Liver (tissue), 9 donors: ENCODE data around the gene ZNF484. TPM values are rescaled to one million over a fixed set of nuclear protein-coding genes. Genes with fewer than 3 reads are reported as not detected.
"Not testable (repeated sequence)": the region's sequence is repeated elsewhere in the genome, so short reads cannot be mapped to it uniquely, and the experiment has no call there.

Experiments used
- DNase-seq: peaks from one replicate; pipeline ENCODE4 v3.0.0-alpha.2; 2017; ENCODE audit warnings: low spot score
- H3K27ac ChIP-seq, 2 donors: one replicate each; pipeline ENCODE4 v1.7.0; 2013; ENCODE audit warnings: inconsistent platforms in 2 of 2, low read length in 2 of 2, control low read depth in 1 of 2, low read depth in 1 of 2, mild to moderate bottlenecking in 1 of 2
- H3K27me3 ChIP-seq, 4 donors: one replicate each; pipeline versions ENCODE4 v1.6.1 to v1.7.0; 2013; ENCODE audit warnings: low read length in 3 of 4, inconsistent platforms in 1 of 4, mild to moderate bottlenecking in 1 of 4, moderate library complexity in 1 of 4; ENCODE audit not compliant: control insufficient read depth in 4 of 4, insufficient read depth in 4 of 4
- H3K36me3 ChIP-seq, 4 donors: one replicate each; pipeline versions ENCODE4 v1.6.1 to v1.7.0; 2013; ENCODE audit warnings: low read length in 3 of 4, mild to moderate bottlenecking in 3 of 4, low read depth in 1 of 4, moderate library complexity in 1 of 4; ENCODE audit not compliant: control insufficient read depth in 4 of 4, insufficient read depth in 3 of 4
- H3K4me1 ChIP-seq, 4 donors: one replicate each; pipeline versions ENCODE4 v1.6.1 to v1.7.0; 2013; ENCODE audit warnings: low read length in 3 of 4, mild to moderate bottlenecking in 3 of 4, moderate library complexity in 1 of 4; ENCODE audit not compliant: control insufficient read depth in 4 of 4, insufficient read depth in 4 of 4
- H3K4me3 ChIP-seq, 3 donors: one replicate each; pipeline versions ENCODE4 v1.6.1 to v1.7.0; 2013; ENCODE audit warnings: low read length in 3 of 3, control low read depth in 1 of 3, low read depth in 1 of 3, mild to moderate bottlenecking in 1 of 3
- H3K9ac ChIP-seq, 2 donors: one replicate each; pipeline ENCODE4 v1.7.0; 2013; ENCODE audit warnings: low read length in 2 of 2, mild to moderate bottlenecking in 2 of 2, moderate library complexity in 2 of 2, control low read depth in 1 of 2, low read depth in 1 of 2
- H3K9me3 ChIP-seq, 4 donors: one replicate each; pipeline versions ENCODE4 v1.6.1 to v1.7.0; 2013; ENCODE audit warnings: low read length in 3 of 4; ENCODE audit not compliant: control insufficient read depth in 4 of 4
- EGR1 ChIP-seq, 2 donors: IDR thresholded peaks; 2 replicates each; pipeline ENCODE4 v1.6.1; 2016 to 2018; ENCODE audit warnings: antibody characterized with exemption in 2 of 2, low read depth in 2 of 2
- FOXA2 ChIP-seq: IDR thresholded peaks from 2 replicates; pipeline ENCODE4 v1.6.1; 2016; ENCODE audit warnings: antibody characterized with exemption
- HNF4A ChIP-seq, 2 donors: conservative IDR thresholded peaks; 2 replicates each; pipeline ENCODE4 v1.6.1; 2016; ENCODE audit warnings: antibody characterized with exemption in 2 of 2, mild to moderate bottlenecking in 2 of 2
- HNF4G ChIP-seq: IDR thresholded peaks from 2 replicates; pipeline ENCODE4 v1.6.1; 2016; ENCODE audit warnings: antibody characterized with exemption
- JUND ChIP-seq, 2 donors: IDR thresholded peaks; 2 replicates each; pipeline ENCODE4 v1.6.1; 2016; ENCODE audit warnings: antibody characterized with exemption in 2 of 2
- RAD21 ChIP-seq, 2 donors: IDR thresholded peaks; 2 replicates each; pipeline ENCODE4 v1.6.1; 2016; ENCODE audit warnings: antibody characterized with exemption in 2 of 2, mild to moderate bottlenecking in 2 of 2
- RXRA ChIP-seq, 2 donors: IDR thresholded peaks; 2 replicates each; pipeline ENCODE4 v1.6.1; 2017 to 2018; ENCODE audit warnings: antibody characterized with exemption in 2 of 2, mild to moderate bottlenecking in 1 of 2
- SP1 ChIP-seq: IDR thresholded peaks from 2 replicates; pipeline ENCODE4 v1.6.1; 2018; ENCODE audit warnings: antibody characterized with exemption, mild to moderate bottlenecking
- TAF1 ChIP-seq: conservative IDR thresholded peaks from 2 replicates; pipeline ENCODE4 v1.6.1; 2016; ENCODE audit warnings: antibody characterized with exemption, mild to moderate bottlenecking
- YY1 ChIP-seq: IDR thresholded peaks from 2 replicates; pipeline ENCODE4 v1.6.1; 2016; ENCODE audit warnings: antibody characterized with exemption, mild to moderate bottlenecking
- WGBS: extraction: QIAGEN DNeasy Blood & Tissue Kit; methylation state at CpG from one replicate; pipeline ENCODE4 v1.1.7; 2013; 5-methylcytosine and 5-hydroxymethylcytosine counted together
- polyA plus RNA-seq, 2 donors: library from polyadenylated mRNA; stranded (reverse) in 1 of 2; unstranded in 1 of 2; fragments of 200-250 nt in 1 of 2; fragments of >200 nt in 1 of 2; fragmentation: Nextera tagmentation in 1 of 2; extraction: Ambion mirVana in 1 of 2; gene quantifications; one replicate each; pipeline versions ENCODE4 v1.2.1 to v1.2.3, GENCODE V29; 2013 to 2015
- total RNA-seq, 2 donors: library from RNA; depleted of rRNA; stranded (reverse); fragments of >200 nt; gene quantifications; one replicate each; pipeline ENCODE4 v1.2.3, GENCODE V29; 2014
- TF ChIP-seq, protein P1 (sequence below): fragments of 150-350 bp; IDR thresholded peaks from 2 replicates; pipeline ENCODE4 v1.5.1; 2017; ENCODE audit warnings: improper control_type of control experiment, low read depth, low read length; ENCODE audit not compliant: missing input control
- TF ChIP-seq, protein P2 (sequence below): IDR thresholded peaks from 2 replicates; pipeline ENCODE4 v1.6.1; 2016; ENCODE audit warnings: antibody characterized with exemption
- TF ChIP-seq, protein P3 (sequence below): IDR thresholded peaks from 2 replicates; pipeline ENCODE4 v1.6.1; 2016; ENCODE audit warnings: antibody characterized with exemption
- donor health status: healthy.
- donor health status: healthy.
- donor health status: healthy.
- donor health status: healthy.
- donor health status: healthy.

The ZNF484 gene
- total and polyA plus RNA-seq, 4 donors: 0.83 to 7.2 (median 3.7) TPM

DNA sequence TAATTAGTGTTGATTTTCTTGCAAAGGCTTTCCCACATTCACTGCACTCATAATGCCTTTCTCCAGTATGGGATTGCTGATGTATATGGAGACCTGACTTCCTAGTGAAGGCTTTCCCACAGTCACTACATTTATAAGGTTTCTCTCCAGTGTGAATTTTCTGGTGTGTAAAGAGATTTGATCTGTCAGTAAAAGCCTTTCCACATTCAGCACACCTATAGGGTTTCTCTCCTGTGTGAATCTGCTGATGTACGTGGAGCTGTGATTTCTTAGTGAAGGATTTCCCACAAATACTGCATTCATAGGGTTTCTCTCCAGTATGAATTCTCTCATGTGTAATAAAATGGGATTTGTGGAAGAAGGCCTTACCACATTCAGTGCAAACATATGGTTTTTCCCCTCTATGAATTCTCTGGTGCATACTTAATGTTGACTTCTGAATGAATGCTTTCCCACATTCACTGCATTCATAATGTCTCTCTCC, 31.1 kb downstream of the ZNF484 start:
- peak overlapping the region in 2 of 3 donors; percentile 49 to 60 for H3K4me3 ChIP-seq
- H3K9ac ChIP-seq: no peak overlapping the region
- H3K27me3 ChIP-seq: no peaks in the 10 kb centered on the region
- no peaks in the 10 kb centered on the region for H3K4me1 ChIP-seq
- no peak for TF ChIP-seq EGR1 (IDR thresholded peaks at IDR 0.05; ENCODE audit: low read depth in 2 of 2)
- no peak for DNase-seq
- peaks cover 30 to 73% (median 41%) of the 10 kb centered on the region in 4 donors for H3K9me3 ChIP-seq
- peaks cover 5 to 40% (median 39%) of the 10 kb centered on the region in 4 donors for H3K36me3 ChIP-seq
- H3K27ac ChIP-seq: no peak overlapping the region
- 99% methylated on average over 1 of the region's 1 CpG for WGBS

DNA sequence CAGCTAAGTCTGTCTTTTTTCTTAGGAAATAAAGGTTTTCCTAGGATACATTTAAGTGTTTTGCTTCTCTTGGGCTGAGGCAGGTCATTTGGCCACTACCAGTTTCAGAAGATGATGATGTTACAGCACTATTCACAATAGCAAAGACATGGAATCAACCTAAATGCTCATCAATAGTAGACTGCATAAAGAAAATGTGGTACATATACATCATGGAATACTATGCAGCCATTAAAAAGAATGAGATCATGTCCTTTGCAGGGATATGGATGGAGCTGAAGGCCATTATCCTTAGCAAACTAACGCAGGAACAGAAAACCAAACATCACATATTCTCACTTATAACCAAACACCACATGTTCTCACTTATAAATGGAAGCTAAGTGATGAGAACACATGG, 39.4 kb downstream of the ZNF484 start:
- H3K36me3 ChIP-seq, H3K4me1 ChIP-seq, H3K27me3 ChIP-seq, H3K27ac ChIP-seq, H3K9ac ChIP-seq, DNase-seq: not testable (repeated sequence)
- WGBS: 85% methylated on average over 1 of the region's 1 CpG
- peaks cover 22 to 50% (median 27%) of the 10 kb centered on the region in 4 donors for H3K9me3 ChIP-seq
- peak overlapping the region in 1 of 3 donors; percentile 20 for H3K4me3 ChIP-seq

DNA sequence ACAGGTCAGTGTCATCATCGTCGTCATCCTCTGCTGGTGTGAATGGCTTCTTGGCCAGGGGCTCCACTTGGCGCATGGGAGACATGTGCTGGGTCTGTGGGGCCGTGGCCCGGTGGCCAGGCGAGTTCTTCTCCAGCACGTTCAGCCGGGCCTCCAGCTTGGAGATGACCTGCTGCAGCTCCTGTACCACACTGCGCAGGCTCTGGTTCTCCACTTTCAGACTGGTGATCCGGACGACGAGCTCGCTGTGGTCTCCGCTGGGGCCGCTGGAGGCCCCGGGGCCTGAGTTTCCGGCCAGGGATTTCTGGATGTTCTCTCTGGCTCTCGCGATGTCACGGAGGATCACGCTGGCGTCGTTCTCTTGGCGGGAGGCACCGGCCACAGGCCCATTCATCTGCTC, 40.6 kb downstream of the ZNF484 start:
- peaks cover 20 to 46% (median 25%) of the 10 kb centered on the region in 4 donors for H3K9me3 ChIP-seq
- H3K4me1 ChIP-seq: no peaks in the 10 kb centered on the region
- peak overlapping the region in 2 of 3 donors; percentile 16 to 64 for H3K4me3 ChIP-seq
- TF ChIP-seq, protein P1, sequence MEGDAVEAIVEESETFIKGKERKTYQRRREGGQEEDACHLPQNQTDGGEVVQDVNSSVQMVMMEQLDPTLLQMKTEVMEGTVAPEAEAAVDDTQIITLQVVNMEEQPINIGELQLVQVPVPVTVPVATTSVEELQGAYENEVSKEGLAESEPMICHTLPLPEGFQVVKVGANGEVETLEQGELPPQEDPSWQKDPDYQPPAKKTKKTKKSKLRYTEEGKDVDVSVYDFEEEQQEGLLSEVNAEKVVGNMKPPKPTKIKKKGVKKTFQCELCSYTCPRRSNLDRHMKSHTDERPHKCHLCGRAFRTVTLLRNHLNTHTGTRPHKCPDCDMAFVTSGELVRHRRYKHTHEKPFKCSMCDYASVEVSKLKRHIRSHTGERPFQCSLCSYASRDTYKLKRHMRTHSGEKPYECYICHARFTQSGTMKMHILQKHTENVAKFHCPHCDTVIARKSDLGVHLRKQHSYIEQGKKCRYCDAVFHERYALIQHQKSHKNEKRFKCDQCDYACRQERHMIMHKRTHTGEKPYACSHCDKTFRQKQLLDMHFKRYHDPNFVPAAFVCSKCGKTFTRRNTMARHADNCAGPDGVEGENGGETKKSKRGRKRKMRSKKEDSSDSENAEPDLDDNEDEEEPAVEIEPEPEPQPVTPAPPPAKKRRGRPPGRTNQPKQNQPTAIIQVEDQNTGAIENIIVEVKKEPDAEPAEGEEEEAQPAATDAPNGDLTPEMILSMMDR: no peak
- no peak for TF ChIP-seq EGR1 (IDR thresholded peaks at IDR 0.05; ENCODE audit: low read depth in 2 of 2)
- no peak for TF ChIP-seq YY1
- TF ChIP-seq, protein P2, sequence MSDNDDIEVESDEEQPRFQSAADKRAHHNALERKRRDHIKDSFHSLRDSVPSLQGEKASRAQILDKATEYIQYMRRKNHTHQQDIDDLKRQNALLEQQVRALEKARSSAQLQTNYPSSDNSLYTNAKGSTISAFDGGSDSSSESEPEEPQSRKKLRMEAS: no peak
- TF ChIP-seq RXRA (IDR thresholded peaks at IDR 0.05): no peak
- no peak for TF ChIP-seq RAD21 (IDR thresholded peaks at IDR 0.05)
- no peak for TF ChIP-seq JUND (IDR thresholded peaks at IDR 0.05)
- TF ChIP-seq TAF1: no peak
- no peak for TF ChIP-seq HNF4A (conservative IDR thresholded peaks at IDR 0.05)
- DNase-seq: no peak
- WGBS: 97% methylated on average over 25 of the region's 25 CpGs
- no peaks in the 10 kb centered on the region for H3K27me3 ChIP-seq
- no peak overlapping the region for H3K27ac ChIP-seq
- no peaks in the 10 kb centered on the region for H3K36me3 ChIP-seq
- H3K9ac ChIP-seq: no peak overlapping the region

DNA sequence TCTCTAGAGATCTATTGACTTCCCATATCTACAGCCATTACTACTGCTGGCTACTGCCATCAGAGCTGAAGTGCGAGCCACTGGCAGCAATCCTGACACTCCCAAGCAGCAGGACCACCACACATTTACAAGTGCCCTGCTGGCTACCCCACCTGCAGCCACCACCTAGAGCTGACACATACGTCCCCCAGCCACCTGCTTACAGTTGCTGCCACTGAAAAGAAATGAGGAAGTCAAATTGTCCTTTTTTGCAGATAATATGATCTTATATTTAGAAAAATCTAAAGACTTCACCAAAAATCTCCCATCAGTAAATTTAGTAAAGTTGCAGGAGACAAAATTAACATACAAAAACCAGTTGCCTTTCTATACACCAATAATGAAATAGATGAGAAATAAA, 48.4 kb downstream of the ZNF484 start:
- Histone ChIP-seq H3K27ac (no peak overlapping the region), H3K9me3 (peaks cover 2 to 6% (median 5%) of the 10 kb centered on the region in 4 donors), H3K4me3 (no peak overlapping the region), H3K27me3 (no peaks in the 10 kb centered on the region), H3K36me3 (no peaks in the 10 kb centered on the region), H3K9ac (no peak overlapping the region), H3K4me1 (no peaks in the 10 kb centered on the region)
- WGBS: 85% methylated on average over 2 of the region's 2 CpGs
- DNase-seq: no peak
- TF ChIP-seq, protein P2: no peak
- TF ChIP-seq, protein P1: no peak
- TF ChIP-seq RAD21 (IDR thresholded peaks at IDR 0.05) (no peak), HNF4G (no peak), SP1 (no peak), RXRA (IDR thresholded peaks at IDR 0.05) (no peak), FOXA2 (no peak), EGR1 (IDR thresholded peaks at IDR 0.05; ENCODE audit: low read depth in 2 of 2) (no peak), JUND (IDR thresholded peaks at IDR 0.05) (no peak), YY1 (no peak)
- TF ChIP-seq, protein P3, sequence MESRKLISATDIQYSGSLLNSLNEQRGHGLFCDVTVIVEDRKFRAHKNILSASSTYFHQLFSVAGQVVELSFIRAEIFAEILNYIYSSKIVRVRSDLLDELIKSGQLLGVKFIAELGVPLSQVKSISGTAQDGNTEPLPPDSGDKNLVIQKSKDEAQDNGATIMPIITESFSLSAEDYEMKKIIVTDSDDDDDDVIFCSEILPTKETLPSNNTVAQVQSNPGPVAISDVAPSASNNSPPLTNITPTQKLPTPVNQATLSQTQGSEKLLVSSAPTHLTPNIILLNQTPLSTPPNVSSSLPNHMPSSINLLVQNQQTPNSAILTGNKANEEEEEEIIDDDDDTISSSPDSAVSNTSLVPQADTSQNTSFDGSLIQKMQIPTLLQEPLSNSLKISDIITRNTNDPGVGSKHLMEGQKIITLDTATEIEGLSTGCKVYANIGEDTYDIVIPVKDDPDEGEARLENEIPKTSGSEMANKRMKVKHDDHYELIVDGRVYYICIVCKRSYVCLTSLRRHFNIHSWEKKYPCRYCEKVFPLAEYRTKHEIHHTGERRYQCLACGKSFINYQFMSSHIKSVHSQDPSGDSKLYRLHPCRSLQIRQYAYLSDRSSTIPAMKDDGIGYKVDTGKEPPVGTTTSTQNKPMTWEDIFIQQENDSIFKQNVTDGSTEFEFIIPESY: no peak
